Bone marrow (tissue), 2 donors: ENCODE results near the gene AMMECR1L.
A peak's percentile ranks its signal among the peaks of the same experiment; 100 is the strongest.
"Not testable (repeated sequence)": the region's sequence is repeated elsewhere in the genome, so short reads cannot be mapped to it uniquely, and the experiment has no call there.

ENCODE experiments used
- DNase-seq, 2 donors: peaks; one replicate each; lab custom pipeline; 2025; lab: John Stamatoyannopoulos, UW

The AMMECR1L gene

DNA sequence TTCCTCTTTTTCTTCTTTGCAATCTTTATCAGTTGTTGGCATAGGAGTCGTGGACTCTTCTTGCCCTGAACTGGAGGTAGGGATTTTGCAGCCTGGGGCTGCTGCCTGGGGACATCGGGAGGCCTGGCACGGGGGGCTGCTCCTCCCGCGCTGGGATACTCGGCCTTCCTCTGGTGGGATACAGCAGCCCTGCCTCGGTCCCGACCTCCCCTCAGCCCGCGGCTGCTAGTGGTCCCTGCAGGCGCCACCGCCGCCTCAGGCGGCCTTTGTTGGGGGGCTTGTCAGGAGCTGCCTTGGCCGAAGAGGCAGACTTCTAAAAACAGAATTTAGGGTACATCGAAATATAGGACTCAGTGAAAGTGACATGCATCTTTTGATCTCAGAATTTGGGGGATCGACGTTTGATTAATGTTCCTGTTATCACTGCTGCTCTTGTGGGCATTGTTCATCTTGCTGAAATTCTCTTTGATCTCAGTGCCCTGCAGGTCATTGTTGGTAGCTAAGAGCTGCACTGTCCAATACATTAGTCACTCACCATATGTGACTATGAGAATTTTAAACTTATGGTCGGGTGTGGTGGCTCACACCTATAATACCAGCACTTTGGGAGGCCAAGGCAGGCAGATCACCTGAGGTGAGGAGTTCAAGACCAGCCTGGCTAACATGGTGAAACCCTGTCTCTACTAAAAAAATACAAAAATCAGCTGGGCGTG, 44.1 kb downstream of the AMMECR1L start:
- DNase-seq, result no peak

DNA sequence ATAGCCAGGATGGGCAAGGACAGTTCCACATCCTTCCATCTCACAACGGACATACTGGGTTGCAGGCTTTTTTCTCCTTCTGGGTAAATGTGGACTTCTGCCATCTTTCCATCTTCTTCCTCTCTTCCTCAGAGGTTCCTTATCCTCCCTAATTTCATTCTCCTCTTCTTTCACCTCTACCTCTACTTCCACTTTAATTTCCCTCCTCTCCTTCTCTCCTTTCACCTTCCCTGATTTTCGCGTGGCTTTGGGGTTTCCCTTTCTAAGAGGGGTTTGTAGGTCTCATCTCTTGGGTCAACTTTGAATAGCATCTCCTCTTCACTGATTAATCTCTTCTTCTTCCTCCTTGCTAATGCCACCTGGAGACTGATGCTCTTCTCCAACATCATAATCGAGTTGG, 44.9 kb downstream of the AMMECR1L start:
- no peak for DNase-seq

DNA sequence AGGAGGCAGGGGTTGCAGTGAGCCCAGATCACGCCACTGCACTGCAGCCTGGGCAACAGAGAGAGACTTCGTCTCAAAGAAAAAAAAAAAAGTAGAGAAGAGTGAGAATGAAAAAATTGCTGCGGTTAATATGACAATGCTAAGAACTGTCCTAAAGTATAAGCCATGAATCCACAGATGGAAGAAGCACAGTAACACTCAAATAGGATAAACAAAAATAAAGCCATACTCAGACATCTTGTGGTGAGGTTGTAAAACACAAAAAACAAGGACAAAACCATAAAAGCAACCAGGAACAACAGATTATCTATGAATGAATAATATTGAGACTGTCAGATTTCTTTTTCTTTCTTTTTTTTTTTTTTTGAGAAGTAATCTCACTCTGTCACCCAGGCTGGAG, 50.8 kb downstream of the AMMECR1L start:
- DNase-seq, result no peak

DNA sequence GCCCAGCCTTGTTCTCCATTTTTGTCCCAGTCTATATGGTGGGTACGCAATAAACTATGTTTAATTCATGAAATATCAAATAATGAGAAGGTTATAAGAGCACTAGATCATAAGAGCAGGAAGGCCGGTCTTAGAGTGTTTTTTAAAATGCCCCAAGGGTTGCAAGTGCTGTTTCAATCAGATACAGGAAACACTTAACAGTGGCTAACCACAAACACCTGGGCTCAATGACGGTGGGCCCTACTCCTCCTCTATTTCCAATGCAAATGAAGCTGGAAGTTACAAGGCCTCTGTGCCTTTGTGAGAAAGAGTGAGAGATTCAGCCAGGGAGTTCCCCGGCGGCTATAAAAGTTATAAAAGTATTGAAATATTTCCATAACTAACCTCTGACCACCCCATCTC, 55.9 kb downstream of the AMMECR1L start:
- peak in 1 of 2 donors; percentile 15 for DNase-seq

DNA sequence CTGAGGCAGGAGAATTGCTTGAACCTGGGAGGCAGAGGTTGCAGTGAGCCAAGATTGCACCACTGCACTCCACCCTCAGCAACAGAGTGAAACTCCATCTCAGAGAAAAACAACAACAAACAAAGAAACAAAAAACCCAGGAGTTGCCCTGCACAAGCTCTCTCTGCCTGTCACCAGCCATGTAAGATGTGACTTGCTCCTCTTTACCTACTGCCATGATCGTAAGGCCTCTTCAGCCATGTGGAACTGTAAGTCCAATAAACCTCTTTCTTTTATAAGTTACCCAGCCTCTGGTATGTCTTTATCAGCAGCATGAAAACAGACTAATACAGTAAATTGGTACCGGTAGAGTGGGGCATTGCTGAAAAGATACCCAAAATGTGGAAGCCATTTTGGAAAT, 59.0 kb downstream of the AMMECR1L start:
- DNase-seq, result not testable (repeated sequence)

DNA sequence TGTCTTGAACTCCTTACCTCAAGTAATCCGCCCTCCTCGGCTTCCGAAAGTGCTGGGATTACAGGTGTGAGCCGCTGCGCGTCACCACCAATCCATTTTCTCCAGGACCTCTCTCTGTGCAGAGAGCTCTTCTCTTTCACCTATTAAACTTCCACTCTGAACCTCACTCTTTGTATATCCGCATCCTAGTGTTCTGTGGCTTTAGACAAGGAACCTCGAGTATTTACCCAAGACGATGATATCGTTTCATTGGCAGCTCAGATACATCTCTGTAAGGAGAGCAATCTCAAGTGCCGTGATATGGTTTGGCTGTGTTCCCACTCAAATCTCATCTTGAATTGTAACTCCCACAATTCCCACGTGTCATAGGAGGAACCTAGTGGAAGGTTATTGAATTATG, 59.7 kb downstream of the AMMECR1L start:
- DNase-seq, result no peak

DNA sequence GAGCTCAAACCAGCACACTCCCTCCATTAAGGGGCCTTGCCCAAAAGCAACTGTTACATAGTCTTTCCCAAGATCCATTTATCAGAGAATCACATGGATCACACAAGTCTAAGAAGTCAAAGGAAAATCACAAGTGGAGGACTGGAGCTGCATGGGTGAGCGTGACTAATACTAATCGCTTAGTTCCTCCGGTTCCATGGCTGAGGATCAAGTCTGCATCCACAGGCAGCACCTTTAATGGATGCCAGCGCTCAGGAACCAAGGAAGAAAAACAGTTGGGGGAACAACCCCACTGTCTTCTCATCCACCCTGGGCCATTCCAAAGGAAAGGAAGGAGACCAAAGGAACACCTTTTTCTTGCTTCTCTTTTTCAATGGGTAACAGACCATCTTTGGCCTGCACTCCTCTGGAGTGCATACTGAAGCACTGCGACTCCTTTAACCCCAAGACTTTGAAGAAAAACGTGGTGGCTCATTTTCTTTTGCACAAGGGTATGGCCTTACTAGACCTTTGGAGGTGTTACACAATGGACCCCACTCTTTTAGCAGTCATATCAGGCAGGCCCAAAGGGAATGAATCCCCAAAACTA, 65.6 kb downstream of the AMMECR1L start:
- no peak for DNase-seq

DNA sequence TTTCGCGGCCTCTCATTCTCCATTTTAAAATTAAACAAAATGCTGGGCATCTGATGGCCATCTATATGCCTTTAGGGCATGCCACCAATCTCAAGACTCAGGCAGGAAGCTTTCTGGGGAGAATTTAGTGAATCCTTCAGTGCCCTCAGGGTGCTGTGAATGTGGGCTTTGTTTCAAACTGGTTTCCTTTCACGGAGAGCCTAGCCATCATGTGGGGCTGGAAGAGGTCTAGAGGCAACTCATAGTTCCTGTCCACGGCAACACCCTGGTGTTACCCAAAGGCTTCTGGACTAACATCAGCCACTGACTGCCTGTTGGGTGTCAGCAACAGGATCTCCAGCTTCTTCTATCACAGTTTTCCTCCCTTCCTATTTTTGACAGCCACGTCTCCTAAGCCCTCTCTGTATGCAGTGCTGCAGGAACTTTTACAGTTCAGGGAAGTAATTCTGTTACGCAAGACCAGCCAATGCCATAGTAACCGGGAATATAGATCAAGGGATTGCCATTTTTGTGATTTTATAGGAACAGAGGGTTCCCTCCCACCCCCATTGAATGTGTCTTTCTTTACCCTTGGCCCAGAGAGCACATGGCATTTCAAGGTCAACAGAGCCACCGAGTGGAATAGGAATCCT, 66.8 kb downstream of the AMMECR1L start:
- no peak for DNase-seq

DNA sequence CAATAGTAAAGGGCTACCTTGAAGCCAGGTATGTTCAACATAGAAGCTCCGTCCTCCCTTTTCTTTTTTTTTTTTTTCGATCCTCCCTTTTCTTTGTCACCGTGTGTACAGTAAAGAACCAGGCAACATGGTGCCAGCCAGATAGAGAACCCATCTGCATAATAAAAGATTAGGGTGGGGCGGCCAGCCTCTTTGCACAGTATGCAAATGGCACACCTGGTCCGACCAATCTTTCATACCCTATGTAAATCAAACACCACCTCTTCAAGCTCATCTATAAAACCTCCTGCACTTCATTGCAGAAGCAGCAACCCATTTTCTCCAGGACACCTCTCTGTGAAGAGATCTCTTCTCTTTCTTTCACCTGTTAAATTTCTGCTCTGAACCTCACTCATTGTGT, 67.5 kb downstream of the AMMECR1L start:
- DNase-seq, result no peak

DNA sequence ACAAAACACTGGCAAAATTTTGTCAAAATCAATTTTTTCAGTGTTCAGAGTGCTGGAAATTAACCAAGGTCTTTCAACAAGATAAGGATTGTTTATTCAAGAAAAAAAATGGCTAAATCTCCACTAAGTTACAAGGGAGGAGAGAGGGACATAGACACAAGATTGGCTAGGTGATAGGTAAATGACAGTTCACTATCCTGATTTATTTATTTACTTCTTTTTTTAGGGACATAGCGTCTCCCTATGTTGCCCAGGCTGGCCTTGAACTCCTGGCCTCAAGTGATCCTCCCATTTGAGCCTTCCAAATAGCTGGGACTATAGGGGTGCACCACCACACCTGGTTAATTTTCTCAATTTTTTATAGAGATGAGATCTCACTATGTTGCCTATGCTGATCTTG, 71.1 kb downstream of the AMMECR1L start:
- no peak for DNase-seq

DNA sequence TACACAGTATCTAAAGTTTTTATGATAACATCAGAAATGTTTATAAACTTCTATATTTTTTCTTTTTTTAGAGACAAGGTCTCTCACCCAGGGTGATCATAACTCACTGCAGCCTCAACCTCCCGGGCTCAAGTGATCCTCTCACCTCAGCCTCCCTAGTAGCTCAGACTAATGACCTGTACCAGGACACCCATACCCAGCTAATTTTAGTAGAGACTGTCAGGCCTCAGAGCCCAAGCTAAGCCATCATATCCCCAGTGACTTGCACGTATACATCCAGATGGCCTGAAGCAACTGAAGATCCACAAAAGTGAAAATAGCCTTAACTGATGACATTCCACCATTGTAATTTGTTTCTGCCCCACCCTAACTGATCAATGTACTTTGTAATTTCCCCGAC, 73.3 kb downstream of the AMMECR1L start:
- DNase-seq, result not testable (repeated sequence)
